Mammary epithelial cell (primary cell): ENCODE data around the gene PMVK.

Experiments
- EZH2 ChIP-seq: IDR thresholded peaks from 2 replicates; pipeline ENCODE4 v1.6.1; 2012; ENCODE audit warnings: low read length, inconsistent platforms, borderline replicate concordance
- TF ChIP-seq, protein P1 (sequence below), 2 donors: IDR thresholded peaks in 1 of 2; conservative IDR thresholded peaks in 1 of 2; 2 replicates each; pipeline ENCODE4 v1.5.1; 2011 to 2012; ENCODE audit warnings: inconsistent platforms in 2 of 2, low read length in 2 of 2, mild to moderate bottlenecking in 2 of 2, control low read depth in 1 of 2, low read depth in 1 of 2; ENCODE audit not compliant: insufficient read depth in 1 of 2; ENCODE audit errors: extremely low read depth in 1 of 2

GRCh38 chr1:154940213-154940560 is 3.7 kb upstream of the PMVK start:
- TF ChIP-seq, protein P1, sequence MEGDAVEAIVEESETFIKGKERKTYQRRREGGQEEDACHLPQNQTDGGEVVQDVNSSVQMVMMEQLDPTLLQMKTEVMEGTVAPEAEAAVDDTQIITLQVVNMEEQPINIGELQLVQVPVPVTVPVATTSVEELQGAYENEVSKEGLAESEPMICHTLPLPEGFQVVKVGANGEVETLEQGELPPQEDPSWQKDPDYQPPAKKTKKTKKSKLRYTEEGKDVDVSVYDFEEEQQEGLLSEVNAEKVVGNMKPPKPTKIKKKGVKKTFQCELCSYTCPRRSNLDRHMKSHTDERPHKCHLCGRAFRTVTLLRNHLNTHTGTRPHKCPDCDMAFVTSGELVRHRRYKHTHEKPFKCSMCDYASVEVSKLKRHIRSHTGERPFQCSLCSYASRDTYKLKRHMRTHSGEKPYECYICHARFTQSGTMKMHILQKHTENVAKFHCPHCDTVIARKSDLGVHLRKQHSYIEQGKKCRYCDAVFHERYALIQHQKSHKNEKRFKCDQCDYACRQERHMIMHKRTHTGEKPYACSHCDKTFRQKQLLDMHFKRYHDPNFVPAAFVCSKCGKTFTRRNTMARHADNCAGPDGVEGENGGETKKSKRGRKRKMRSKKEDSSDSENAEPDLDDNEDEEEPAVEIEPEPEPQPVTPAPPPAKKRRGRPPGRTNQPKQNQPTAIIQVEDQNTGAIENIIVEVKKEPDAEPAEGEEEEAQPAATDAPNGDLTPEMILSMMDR (conservative IDR thresholded peaks at IDR 0.05 in 1 of 2, IDR thresholded peaks at IDR 0.05 in 1 of 2; ENCODE audit: extremely low read depth in 1 of 2, insufficient read depth in 1 of 2, low read depth in 1 of 2, low read length in 2 of 2), result no peak
- TF ChIP-seq EZH2, result no peak
